Stimulated activated naive B cell treated with anti-CD40 and anti-IgM and Interleukin-4, amounts not matched to agents 10 μg/mL and 1 μg/mL and 100 μg/mL, for 72 hours (primary cell): Measurements from ENCODE around the gene KIFC3.
"Not testable (repeated sequence)": the region's sequence is repeated elsewhere in the genome, so short reads cannot be mapped to it uniquely, and the experiment has no call there.

Experiments
- ATAC-seq, 2 donors: fragments of 150-1000 bp; cut with Tn5 transposase; replicated peaks; 2 replicates each; pipeline ENCODE4 v1.10.0; 2021; ENCODE audit warnings: moderate library complexity in 1 of 2
- DNase-seq: peaks from one replicate; pipeline ENCODE4 v3.0.0; 2021
- H3K27ac Mint-ChIP-seq: one replicate; pipeline ENCODE4 v1.8.0; 2022; ENCODE audit warnings: mild to moderate bottlenecking, mixed read lengths
- H3K27me3 Mint-ChIP-seq, 2 donors: one replicate each; pipeline ENCODE4 v1.8.0; 2022; ENCODE audit warnings: mixed read lengths in 2 of 2
- H3K36me3 Mint-ChIP-seq, 2 donors: one replicate each; pipeline ENCODE4 v1.8.0; 2022; ENCODE audit warnings: mixed read lengths in 2 of 2, mild to moderate bottlenecking in 1 of 2
- H3K4me1 Mint-ChIP-seq, 2 donors: one replicate each; pipeline ENCODE4 v1.8.0; 2022; ENCODE audit warnings: mixed read lengths in 2 of 2, mild to moderate bottlenecking in 1 of 2
- H3K4me3 Mint-ChIP-seq, 2 donors: one replicate each; pipeline ENCODE4 v1.8.0; 2022; ENCODE audit warnings: mild to moderate bottlenecking in 2 of 2, mixed read lengths in 2 of 2, moderate library complexity in 1 of 2
- H3K9me3 Mint-ChIP-seq, 2 donors: one replicate each; pipeline ENCODE4 v1.8.0; 2022; ENCODE audit warnings: mixed read lengths in 2 of 2, mild to moderate bottlenecking in 1 of 2

Gene KIFC3

GRCh38 chr16:57791893-57792461, 10.3 kb downstream of the KIFC3 start:
- peaks cover 0 to 12% of the 10 kb centered on the region in 2 donors for H3K4me1 Mint-ChIP-seq
- H3K9me3 Mint-ChIP-seq, result no peaks in the 10 kb centered on the region
- H3K27me3 Mint-ChIP-seq, result peaks cover 4 to 5% of the 10 kb centered on the region in 2 donors

GRCh38 chr16:57791195-57791892, 10.9 kb downstream of the KIFC3 start:
- Mint-ChIP-seq H3K27me3 (no peaks in the 10 kb centered on the region), H3K36me3 (no peaks in the 10 kb centered on the region), H3K9me3 (no peaks in the 10 kb centered on the region), H3K27ac (no peak overlapping the region), H3K4me1 (peaks cover 0 to 12% of the 10 kb centered on the region in 2 donors), H3K4me3 (no peak overlapping the region)
- DNase-seq, result no peak
- ATAC-seq, result no peak

More at GRCh38 chr16:57791893-57792461, 10.3 kb downstream of the KIFC3 start:
- DNase-seq, result no peak
- ATAC-seq, result no peak
- no peak overlapping the region for H3K27ac Mint-ChIP-seq
- no peak overlapping the region for H3K4me3 Mint-ChIP-seq
- H3K36me3 Mint-ChIP-seq, result no peaks in the 10 kb centered on the region

GRCh38 chr16:57788951-57789350, 13.3 kb downstream of the KIFC3 start:
- no peaks in the 10 kb centered on the region for H3K9me3 Mint-ChIP-seq
- no peaks in the 10 kb centered on the region for H3K36me3 Mint-ChIP-seq
- no peak overlapping the region for H3K27ac Mint-ChIP-seq
- DNase-seq (no peak), ATAC-seq (no peak)
- H3K4me1 Mint-ChIP-seq, result peaks cover 0 to 8% of the 10 kb centered on the region in 2 donors
- H3K27me3 Mint-ChIP-seq, result no peaks in the 10 kb centered on the region
- no peak overlapping the region for H3K4me3 Mint-ChIP-seq

GRCh38 chr16:57788252-57788841, 13.9 kb downstream of the KIFC3 start:
- no peak overlapping the region for H3K4me3 Mint-ChIP-seq
- no peak overlapping the region for H3K27ac Mint-ChIP-seq
- H3K9me3 Mint-ChIP-seq, result no peaks in the 10 kb centered on the region
- H3K27me3 Mint-ChIP-seq, result no peaks in the 10 kb centered on the region
- peaks cover 0 to 8% of the 10 kb centered on the region in 2 donors for H3K4me1 Mint-ChIP-seq
- H3K36me3 Mint-ChIP-seq, result no peaks in the 10 kb centered on the region
- ATAC-seq (no peak), DNase-seq (no peak)

GRCh38 chr16:57787519-57787905, 14.8 kb downstream of the KIFC3 start:
- Mint-ChIP-seq H3K27me3 (no peaks in the 10 kb centered on the region), H3K4me1 (peaks cover 0 to 8% of the 10 kb centered on the region in 2 donors), H3K36me3 (no peaks in the 10 kb centered on the region), H3K9me3 (no peaks in the 10 kb centered on the region), H3K4me3 (no peak overlapping the region), H3K27ac (no peak overlapping the region)
- DNase-seq, result no peak
- no peak for ATAC-seq

- ATAC-seq (no peak), DNase-seq (no peak)
- H3K9me3 Mint-ChIP-seq, result no peaks in the 10 kb centered on the region
- H3K27me3 Mint-ChIP-seq, result no peaks in the 10 kb centered on the region
- H3K4me1 Mint-ChIP-seq, result peaks cover 0 to 8% of the 10 kb centered on the region in 2 donors
- no peak overlapping the region for H3K4me3 Mint-ChIP-seq
- no peaks in the 10 kb centered on the region for H3K36me3 Mint-ChIP-seq
- H3K27ac Mint-ChIP-seq, result no peak overlapping the region
These were observed 15.4 kb downstream of the KIFC3 start for GRCh38 chr16:57786632-57787518.

GRCh38 chr16:57785924-57786323, 16.4 kb downstream of the KIFC3 start:
- H3K9me3 Mint-ChIP-seq, result no peaks in the 10 kb centered on the region
- no peaks in the 10 kb centered on the region for H3K4me1 Mint-ChIP-seq
- no peaks in the 10 kb centered on the region for H3K27me3 Mint-ChIP-seq
- H3K4me3 Mint-ChIP-seq, result no peak overlapping the region
- DNase-seq, result no peak
- no peaks in the 10 kb centered on the region for H3K36me3 Mint-ChIP-seq
- H3K27ac Mint-ChIP-seq, result no peak overlapping the region
- no peak for ATAC-seq

GRCh38 chr16:57785385-57785784, 16.9 kb downstream of the KIFC3 start:
- H3K4me3 Mint-ChIP-seq, result no peak overlapping the region
- DNase-seq (no peak), ATAC-seq (no peak)
- H3K27me3 Mint-ChIP-seq, result no peaks in the 10 kb centered on the region
- no peaks in the 10 kb centered on the region for H3K9me3 Mint-ChIP-seq
- no peaks in the 10 kb centered on the region for H3K4me1 Mint-ChIP-seq
- peak overlapping the region; percentile 25 for H3K27ac Mint-ChIP-seq
- H3K36me3 Mint-ChIP-seq, result no peaks in the 10 kb centered on the region

- Mint-ChIP-seq H3K27me3 (no peaks in the 10 kb centered on the region), H3K27ac (no peak overlapping the region), H3K36me3 (no peaks in the 10 kb centered on the region), H3K4me1 (no peaks in the 10 kb centered on the region), H3K9me3 (no peaks in the 10 kb centered on the region), H3K4me3 (no peak overlapping the region)
- no peak for DNase-seq
- ATAC-seq, result no peak
These were observed 18.0 kb downstream of the KIFC3 start for GRCh38 chr16:57784334-57784733.

- H3K27me3 Mint-ChIP-seq, result no peaks in the 10 kb centered on the region
- DNase-seq (no peak), ATAC-seq (no peak)
- H3K36me3 Mint-ChIP-seq, result no peaks in the 10 kb centered on the region
- no peak overlapping the region for H3K4me3 Mint-ChIP-seq
- H3K9me3 Mint-ChIP-seq, result no peaks in the 10 kb centered on the region
- no peaks in the 10 kb centered on the region for H3K4me1 Mint-ChIP-seq
- H3K27ac Mint-ChIP-seq, result no peak overlapping the region
These were observed 18.4 kb downstream of the KIFC3 start for GRCh38 chr16:57783883-57784282.

GRCh38 chr16:57783116-57783515, 19.2 kb downstream of the KIFC3 start:
- Mint-ChIP-seq H3K9me3 (no peaks in the 10 kb centered on the region), H3K27ac (no peak overlapping the region), H3K4me1 (no peaks in the 10 kb centered on the region), H3K27me3 (no peaks in the 10 kb centered on the region), H3K4me3 (no peak overlapping the region), H3K36me3 (no peaks in the 10 kb centered on the region)
- ATAC-seq (no peak), DNase-seq (no peak)

GRCh38 chr16:57782607-57783055, 19.7 kb downstream of the KIFC3 start:
- not testable (repeated sequence) for ATAC-seq, H3K27me3 Mint-ChIP-seq, DNase-seq, H3K4me3 Mint-ChIP-seq, H3K4me1 Mint-ChIP-seq, H3K9me3 Mint-ChIP-seq, H3K27ac Mint-ChIP-seq, H3K36me3 Mint-ChIP-seq

GRCh38 chr16:57781741-57782606, 20.3 kb downstream of the KIFC3 start:
- H3K9me3 Mint-ChIP-seq, result no peaks in the 10 kb centered on the region
- no peaks in the 10 kb centered on the region for H3K27me3 Mint-ChIP-seq
- H3K4me3 Mint-ChIP-seq, result no peak overlapping the region
- H3K36me3 Mint-ChIP-seq, result no peaks in the 10 kb centered on the region
- no peak for DNase-seq
- H3K27ac Mint-ChIP-seq, result no peak overlapping the region
- no peaks in the 10 kb centered on the region for H3K4me1 Mint-ChIP-seq
- no peak for ATAC-seq

GRCh38 chr16:57781349-57781740, 20.9 kb downstream of the KIFC3 start:
- DNase-seq (no peak), ATAC-seq (no peak)
- no peaks in the 10 kb centered on the region for H3K27me3 Mint-ChIP-seq
- no peaks in the 10 kb centered on the region for H3K36me3 Mint-ChIP-seq
- H3K4me3 Mint-ChIP-seq, result no peak overlapping the region
- no peak overlapping the region for H3K27ac Mint-ChIP-seq
- no peaks in the 10 kb centered on the region for H3K4me1 Mint-ChIP-seq
- no peaks in the 10 kb centered on the region for H3K9me3 Mint-ChIP-seq
